Smooth muscle cell of the brain vasculature (primary cell): ENCODE measurements around the gene PCMTD2.
"Not testable (repeated sequence)": the region's sequence is repeated elsewhere in the genome, so short reads cannot be mapped to it uniquely, and the experiment has no call there.

ENCODE experiments used
- DNase-seq: peaks from one replicate; pipeline ENCODE4 v3.0.0-alpha.2; 2012; ENCODE audit warnings: low read depth, low spot score

Gene PCMTD2

DNA sequence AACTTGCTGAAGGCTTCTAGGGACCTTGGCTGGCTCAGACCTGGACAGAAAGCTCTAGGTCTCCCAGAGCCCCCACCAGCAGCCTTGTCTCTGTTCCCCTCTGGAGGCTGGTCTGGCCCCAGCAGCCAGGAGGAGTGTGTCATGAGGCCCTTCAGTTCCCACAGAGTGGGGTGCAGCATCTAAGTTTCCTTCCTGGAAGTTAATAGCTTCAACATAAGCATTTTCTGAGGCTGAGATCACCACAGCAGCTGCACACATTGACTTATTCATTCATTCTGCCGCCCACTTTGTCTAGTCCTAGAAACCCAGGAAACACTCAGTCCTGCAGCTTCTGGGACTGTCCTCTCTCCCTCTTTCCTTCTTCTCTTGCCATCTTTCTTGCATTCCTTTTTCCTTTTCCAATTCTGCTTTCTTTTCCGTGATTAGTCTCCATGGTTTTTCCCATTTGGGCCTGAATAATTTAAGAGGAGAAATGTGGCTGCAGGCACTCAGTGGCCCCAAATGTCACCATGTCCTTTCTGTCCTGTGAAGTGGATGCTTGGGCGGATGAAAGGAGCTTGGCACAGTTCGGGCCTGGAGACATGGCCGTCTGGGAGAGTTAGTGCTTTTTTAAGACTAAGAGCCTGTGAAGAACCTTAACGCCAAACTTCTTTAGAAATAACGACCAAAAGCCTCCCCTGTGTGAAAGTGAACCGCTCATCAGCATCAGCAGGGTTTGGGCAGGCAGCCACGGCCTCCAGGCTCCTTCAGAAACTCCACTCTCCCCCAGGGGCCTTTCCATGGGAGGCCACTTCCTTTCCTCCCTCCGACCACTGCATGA lies 31.0 kb upstream of the PCMTD2 start:
- peak; percentile 49 for DNase-seq

DNA sequence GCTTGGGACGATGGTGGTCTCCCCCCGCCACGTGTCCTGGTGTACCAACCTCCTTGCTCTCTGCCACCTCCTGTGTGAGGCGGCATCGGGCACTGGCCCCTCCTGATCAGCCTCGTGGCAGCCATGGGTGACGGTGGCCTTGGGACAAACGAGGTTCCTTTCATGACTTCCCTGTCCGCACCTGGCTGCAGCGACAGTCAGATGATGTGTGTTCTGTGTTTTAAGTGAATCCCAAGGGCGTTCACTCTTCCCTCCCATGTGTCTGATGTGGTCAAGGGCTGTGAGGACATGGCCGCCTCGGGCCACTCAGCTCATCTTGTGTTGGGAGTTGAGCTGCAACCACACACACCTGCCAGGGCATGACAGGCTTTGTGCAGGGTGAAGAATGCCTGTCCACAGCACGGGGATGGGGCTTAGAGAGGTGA lies 30.4 kb upstream of the PCMTD2 start:
- DNase-seq: no peak

DNA sequence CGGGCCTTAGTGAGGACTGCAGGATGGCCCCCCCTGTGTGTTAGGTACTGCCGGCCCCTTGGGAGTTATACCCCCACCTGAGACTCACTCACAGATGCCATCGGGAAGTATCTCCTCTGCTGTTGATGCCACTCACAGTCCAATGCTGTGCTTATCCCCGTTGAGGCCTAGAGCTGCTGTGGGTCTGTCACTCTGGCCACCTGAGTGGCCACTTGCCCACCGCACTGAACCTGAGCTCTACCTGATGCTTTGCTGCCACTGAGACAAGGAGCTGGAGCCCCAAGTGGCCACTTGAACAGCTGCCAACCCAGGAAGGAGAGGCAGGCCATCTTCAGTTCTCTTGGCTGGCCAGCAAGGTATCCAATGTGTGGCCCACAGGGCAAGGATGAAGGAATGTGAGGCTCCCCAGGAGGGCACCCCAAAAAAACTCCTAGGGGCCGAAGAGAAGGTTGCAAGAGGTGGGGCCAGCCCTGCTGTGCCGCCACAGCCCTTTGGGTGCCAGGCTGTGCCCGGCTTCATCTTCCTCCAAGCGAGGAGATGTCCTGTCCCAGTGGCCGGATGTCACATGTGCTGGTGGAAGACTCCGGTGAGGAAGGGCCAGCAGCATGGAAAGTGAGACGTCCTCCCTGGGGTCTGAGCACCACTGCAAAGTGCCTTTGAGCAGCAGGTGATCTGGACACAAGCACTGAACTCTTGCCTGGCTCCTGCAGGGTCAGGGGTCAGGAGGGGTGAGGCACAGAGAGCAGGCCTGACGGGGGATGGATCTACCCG lies 29.5 kb upstream of the PCMTD2 start:
- DNase-seq: no peak

DNA sequence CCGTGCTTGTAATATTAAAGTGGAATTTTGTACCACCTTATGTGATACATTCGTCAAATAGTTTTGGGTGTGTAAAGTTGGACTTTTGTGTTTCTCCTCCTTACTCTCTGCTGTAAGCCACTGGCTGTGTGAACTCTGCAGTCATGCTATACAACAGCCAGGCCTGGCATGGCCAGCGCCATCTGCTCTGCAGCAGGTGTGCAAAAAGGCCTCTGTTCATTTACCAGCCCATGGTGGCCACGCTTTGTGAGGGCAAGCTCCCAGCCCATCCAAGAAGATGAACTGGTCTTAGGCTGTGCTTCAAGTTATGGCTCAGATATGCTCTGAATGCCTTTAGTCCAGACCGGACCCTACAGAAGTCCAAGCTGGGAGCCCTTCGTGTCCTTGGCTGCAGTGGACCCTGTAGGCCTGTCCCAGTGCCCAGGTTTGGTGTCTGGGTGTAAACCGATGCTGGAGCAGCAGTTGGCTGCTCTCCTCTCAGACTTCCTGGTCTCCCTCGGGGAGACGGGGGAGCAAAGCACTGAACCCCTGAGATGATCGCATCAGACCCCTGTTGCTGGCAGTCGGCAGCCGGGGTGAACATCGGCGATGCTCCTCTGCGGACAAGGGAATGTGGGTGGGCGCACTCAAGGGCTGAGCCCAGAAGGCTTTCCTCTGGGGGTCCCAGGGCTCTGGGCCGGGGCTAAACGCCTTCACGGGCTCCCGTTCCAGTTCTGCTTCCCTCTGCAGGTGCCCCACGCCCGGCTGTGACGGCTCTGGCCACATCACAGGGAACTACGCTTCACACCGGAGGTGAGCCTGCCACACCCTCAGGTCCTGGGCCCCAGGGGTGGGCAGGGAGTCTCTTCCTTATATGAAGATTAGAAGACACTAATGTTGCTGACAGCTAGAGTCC lies 28.6 kb upstream of the PCMTD2 start:
- DNase-seq: no peak

DNA sequence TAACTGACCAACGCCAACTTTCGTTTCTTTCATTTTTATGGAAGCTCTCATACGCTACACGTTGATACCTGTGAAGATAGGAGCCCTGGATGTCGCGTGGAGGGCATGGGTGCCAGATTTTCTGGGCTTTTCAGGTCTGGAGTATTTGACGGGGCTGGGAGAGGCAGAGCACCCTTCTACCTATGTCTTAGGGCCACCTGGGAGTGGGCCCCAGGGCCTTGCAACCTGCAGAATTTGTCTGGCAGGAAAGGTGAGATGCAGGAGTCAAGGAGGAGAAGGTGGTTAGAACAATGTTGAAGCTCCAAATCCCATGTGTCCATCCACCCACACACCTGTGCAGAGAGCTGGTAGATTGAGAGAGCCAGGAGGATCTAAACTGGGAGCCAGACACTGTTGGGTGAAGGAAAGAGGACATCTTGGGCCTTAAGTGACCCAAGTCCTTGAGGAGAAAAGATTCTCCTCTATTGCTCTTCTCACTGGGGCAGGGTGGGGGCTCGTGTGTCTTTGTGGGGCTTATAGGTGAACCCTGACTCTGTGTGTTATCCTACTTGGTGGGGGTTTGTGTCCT lies 27.4 kb upstream of the PCMTD2 start:
- DNase-seq: no peak

DNA sequence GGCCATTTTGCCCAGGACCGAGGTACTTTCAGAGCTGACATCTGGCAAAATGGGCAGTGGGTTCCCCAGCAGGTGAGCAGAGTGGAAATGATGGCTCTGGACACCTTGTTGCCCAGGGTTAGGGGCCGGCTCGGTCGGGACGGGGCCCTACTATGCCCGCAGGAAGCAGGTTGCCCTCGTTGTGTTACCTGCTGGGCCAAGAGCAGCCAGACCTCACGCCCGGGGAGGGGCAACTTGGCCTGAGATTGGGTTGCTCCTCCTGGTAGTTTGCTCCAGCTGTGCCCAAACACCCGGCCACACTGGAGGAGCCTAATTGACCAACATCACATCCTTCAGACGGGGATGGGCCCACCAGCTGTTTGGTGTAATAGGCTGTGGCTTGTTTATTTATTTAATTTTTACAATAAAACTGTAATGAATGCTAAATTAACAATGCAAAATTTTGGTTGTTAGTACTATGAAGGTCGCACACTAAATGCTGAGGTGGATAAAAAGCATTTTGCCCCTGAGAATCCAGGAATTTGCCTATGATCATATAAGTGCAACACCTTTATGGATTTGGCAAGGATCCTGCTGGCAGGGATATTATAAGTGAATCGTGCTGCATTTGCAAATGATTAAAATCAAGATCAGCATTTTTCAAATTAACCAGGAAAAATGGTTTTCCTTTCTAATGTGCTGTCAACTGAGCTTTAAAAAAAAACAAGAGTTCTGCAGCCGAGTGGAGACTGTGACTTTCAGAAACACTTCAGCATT lies 26.6 kb upstream of the PCMTD2 start:
- DNase-seq: no peak

DNA sequence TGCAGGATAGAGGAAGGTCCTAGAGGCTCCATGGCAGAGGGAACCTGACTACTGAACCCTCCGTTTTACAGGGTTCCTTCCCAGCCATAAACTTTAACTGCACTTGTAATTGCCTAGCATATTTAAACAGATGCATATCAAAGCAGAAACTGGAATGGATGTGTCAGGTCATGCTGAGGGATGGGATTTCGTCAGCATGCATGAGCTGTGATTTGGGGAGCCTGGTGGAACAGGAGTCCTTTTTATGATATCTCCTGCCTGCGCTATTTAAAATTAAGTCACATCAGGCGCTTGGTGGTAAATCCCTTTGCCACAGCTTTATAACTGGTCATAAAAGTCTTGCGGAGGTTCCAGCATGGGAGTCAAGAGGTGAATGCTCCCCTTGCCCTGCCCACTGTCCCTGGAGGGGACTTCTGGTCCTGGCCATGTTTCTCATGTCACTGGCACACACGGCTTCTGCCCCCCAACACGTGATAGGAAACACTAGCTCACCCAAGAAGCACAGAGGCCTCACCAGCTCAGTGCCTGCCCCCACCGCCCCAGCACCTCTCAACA lies 26.0 kb upstream of the PCMTD2 start:
- no peak for DNase-seq

DNA sequence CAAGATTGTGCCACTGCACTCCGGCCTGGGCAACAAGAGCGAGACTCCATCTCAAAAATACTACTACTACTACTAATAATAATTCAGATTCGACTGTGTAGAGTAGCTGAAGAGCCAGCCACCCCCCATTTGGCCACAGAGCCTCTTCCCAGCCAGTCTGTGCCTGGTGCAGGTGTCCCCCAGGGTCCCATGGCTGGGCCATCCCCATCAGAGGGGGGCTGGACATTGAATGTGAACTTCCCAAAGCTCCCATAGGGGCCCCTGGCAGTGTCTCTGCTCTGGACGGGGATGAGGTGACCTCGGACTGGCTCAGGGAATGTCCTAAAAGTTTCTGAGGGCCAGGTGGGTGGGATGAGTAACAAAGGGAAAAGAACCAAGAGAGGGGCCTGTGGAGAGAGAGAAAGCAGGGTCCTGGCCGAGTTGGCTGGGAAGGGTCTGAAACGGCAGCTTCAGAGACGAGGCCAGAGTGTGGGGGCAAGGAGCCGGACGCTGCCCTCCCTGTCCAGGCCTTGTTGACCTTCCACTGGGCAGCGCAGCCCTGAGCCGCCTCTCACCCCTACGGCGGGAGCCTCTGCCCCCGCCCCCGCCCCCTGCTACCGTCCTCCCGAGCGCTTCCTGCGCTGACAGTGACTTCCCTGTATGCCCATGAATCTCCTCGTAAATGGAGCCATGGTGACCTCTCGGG lies 24.9 kb upstream of the PCMTD2 start:
- no peak for DNase-seq

DNA sequence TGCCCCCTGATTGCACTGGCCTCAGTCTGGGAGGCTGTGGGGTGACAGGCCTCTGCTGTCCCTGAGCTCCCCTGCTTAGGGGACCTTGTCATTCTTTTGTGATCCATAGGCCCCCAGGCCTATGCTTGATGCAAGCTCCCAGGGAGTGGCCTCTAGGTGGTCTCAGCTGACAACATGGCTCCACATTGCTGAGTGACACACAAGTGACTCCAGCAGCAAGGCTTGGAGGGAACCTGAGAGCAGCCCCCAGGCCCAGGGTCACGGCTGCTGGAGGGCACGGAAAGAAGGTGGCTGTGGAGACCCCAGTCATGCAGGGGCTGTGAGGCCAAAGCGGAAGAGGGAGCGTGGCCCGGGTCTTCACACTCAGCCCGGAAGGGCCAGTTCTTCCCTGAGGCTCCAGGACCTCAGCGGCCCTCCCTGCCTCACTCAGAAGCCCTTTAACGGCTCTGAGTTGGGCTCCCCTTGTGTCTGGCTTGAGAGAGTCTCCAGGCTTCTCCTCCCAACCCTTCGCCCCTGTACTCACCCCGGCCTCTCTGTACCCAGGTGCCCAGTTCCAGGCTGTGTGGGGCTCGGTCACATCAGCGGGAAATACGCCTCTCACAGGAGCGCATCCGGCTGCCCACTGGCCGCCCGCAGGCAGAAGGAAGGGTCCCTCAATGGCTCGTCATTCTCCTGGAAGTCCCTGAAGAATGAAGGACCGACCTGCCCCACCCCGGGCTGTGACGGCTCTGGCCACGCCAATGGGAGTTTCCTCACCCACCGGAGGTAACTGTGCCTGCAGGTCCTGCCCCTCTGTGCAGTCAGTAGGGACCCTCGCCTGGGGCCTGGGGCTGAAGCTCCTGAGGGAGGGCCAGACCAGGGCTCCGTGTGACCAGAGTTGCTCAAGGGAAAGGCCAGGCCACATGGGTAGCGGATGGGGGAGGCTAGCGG lies 23.7 kb upstream of the PCMTD2 start:
- no peak for DNase-seq

DNA sequence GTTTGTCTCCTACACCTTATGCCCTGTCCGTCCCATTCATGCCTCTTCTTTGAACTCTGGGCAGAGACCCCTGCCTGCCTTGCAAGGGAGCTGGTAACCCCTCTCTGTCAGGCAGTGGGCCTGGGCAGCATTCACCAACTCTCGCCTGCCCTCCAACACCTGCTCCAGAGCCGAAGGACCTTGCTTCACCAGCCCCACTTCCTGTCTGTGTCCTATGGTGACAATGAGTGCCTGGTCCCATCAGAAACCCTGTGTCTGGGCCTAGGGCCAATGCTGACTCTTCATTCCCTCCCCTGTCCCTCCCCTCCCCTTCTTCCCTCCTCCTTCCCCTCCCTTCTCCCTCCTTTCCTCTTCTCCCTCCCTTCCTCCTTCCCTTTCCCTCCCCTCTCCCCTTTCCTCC lies 22.8 kb upstream of the PCMTD2 start:
- DNase-seq: no peak

DNA sequence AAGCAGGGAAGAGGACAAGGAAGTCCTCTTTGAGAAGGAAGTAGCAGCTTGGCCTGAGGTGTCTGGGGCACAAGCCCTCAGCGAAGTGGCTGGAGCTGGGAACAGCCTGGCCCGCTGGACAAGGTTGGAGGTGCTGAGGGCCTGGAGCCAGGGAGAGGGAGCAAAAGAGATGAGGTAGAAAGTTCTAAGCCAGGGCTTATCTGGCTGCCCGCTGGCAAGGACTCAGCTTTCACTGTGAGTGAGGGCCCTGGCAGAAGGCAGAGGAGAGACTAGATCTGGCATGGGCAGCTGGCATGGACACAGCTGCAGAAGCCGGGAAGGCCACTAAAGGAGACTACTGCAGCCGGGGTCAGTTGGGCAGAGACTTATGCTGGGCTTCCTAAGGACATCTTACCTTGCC lies 21.8 kb upstream of the PCMTD2 start:
- no peak for DNase-seq

DNA sequence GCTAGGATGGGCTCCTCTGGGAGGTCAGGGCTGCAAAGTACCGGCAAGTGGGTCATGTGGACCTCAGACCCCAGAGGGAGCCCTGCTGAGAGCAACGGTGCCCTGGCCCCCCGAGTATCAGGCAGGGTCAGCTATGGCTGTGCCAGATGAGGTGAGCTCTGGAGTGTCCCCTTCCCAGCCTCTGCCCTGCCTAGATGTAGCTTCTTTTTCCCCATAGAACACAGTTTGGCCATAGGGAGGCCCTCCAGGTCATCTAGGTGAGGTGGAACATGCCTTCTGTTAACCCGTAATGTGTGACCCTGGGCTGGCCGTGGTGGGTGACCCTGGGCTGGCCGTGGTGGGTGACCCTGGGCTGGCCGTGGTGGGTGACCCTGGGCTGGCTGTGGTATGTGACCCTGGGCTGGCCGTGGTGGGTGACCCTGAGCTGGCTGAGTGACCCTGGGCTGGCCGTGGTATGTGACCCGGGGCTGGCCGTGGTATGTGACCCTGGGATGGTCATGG lies 21.2 kb upstream of the PCMTD2 start:
- no peak for DNase-seq

DNA sequence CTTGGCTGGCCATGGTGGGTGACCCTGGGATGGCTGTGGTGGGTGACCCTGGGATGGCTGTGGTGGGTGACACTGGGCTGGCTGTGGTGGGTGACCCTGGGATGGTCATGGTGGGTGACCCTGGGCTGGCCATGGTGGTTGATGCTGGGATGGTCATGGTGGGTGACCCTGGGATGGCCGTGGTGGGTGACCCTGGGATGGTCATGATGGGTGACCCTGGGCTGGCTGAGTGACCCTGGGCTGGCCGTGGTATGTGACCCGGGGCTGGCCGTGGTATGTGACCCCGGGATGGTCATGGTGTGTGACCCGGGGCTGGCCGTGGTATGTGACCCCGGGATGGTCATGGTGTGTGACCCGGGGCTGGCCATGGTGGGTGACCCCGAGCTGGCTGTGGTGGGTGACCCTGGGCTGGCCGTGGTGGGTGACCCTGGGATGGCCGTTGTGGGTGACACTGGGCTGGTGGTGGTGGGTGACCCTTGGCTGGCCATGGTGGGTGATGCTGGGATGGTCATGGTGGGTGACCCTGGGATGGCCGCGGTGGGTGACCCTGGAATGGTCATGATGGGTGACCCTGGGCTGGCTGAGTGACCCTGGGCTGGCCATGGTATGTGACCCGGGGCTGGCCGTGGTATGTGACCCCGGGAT lies 20.5 kb upstream of the PCMTD2 start:
- DNase-seq: not testable (repeated sequence)

DNA sequence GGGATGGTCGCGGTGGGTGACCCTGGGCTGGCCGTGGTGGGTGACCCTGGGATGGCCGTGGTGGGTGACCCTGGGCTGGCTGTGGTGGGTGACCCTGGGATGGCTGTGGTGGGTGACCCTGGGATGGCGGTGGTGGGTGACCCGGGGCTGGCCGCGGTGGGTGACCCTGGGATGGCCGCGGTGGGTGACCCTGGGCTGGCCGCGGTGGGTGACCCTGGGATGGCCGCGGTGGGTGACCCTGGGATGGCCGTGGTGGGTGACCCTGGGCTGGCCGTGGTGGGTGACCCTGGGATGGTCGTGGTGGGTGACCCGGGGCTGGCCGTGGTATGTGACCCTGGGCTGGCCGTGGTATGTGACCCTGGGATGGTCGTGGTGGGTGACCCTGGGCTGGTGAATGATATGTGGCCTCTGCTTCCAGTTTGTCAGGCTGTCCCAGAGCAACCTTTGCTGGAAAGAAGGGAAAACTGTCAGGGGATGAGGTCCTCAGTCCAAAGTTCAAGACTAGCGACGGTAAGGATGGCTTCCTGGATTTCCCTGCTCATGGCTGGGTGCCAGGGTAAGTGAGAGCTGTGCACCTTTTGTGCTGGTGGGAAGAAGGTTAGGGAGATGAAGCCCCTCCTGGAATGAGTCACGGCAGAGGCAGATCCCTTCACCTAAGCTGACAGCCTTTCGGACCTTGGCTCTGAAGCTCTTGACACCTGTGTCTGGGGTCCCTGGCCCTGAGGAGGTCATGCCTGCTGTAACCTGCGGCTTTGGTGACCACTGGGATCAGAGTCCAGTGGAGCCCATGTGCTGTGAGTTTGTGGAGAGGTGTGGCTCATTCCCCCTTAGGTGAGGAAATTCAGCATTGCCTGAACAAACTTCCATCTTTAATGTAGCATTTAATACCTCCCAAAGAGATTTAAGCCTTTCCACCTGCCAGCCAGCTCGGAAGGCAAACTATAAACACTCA lies 19.1 kb upstream of the PCMTD2 start:
- DNase-seq: no peak

DNA sequence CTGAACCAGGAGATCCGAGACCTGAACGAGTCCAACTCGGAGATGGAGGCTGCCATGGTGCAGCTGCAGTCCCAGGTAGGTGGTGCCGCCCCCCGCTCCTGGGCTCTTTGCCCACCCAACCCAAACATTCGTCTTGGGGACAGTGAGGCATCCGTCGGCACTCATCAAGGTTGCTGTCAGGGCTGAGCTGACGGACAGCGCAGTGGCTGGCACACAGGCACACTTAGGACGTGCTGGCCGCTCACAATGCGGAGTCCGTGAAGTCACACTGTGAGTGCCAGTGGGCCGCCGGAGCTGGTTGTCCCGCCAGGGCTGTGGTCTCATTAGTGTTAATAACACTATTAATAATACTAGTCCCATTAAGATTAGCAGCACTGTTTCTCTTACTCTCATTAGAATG lies 18.2 kb upstream of the PCMTD2 start:
- no peak for DNase-seq

DNA sequence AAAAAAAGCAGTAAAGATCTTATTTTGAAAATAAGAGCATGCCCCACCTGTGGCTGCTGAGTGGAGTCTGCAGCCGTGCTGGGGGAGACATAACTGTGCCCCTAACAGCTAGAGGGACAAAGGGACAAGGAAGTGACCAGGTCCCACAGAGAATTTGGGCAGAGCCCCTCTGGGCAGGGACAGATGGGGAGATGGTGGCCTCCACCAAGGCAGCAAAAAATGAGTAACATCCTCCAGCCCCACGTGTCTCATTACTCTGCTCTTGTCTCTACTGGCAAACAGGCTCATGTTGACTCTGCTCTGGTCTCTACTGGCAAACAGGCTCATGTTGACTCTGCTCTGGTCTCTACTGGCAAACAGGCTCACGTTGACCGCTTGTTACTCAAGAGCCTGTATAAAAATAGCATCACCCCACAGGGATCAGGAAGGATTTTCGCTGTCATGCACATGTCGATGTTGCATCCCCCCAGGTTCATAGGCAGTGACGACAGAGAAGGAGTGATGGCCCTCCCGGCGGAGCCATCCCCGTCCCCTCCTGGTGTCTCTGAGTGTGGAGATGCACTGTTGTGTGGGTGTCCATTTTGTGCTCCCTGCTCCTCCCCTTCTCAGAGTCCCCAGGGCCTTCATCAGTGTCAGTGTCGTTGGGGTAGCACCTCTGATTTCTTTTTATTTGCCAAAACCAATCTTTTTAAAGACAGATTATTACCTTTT lies 17.3 kb upstream of the PCMTD2 start:
- no peak for DNase-seq
